GM12878 (cell line): ENCODE data around the gene ETV6. TPM values are rescaled to one million over a fixed set of nuclear protein-coding genes. Genes with fewer than 3 reads are reported as not detected.

Experiments used
- ASH2L ChIP-seq: fragments of 300-600, 200-600 bp; sonication (generic); IDR thresholded peaks from 2 replicates; pipeline ENCODE4 v1.6.1; 2017; ENCODE audit warnings: low read depth, mild to moderate bottlenecking, borderline replicate concordance
- BRCA1 ChIP-seq: IDR thresholded peaks from 2 replicates; pipeline ENCODE4 v1.6.1; 2011; ENCODE audit warnings: low read depth, low read length, improper control_type of control experiment
- CBFB ChIP-seq: IDR thresholded peaks from 2 replicates; pipeline ENCODE4 v1.6.1; 2016; ENCODE audit warnings: antibody characterized with exemption, low read depth
- IKZF2 ChIP-seq, 2 experiments: fragments of 450-650 bp; IDR thresholded peaks; 2 replicates each; pipeline ENCODE4 v1.6.1; 2017; ENCODE audit warnings: mild to moderate bottlenecking in 2 of 2, moderate library complexity in 2 of 2
- KAT2A ChIP-seq: conservative IDR thresholded peaks from 2 replicates; pipeline ENCODE4 v1.6.1; 2011; ENCODE audit warnings: low read depth, low read length; ENCODE audit not compliant: control insufficient read depth
- KLF5 ChIP-seq: fragments of 450-650 bp; IDR thresholded peaks from 2 replicates; pipeline ENCODE4 v1.6.1; 2014; ENCODE audit warnings: mild to moderate bottlenecking; ENCODE audit not compliant: partially characterized antibody
- LARP7 ChIP-seq: fragments of 450-650 bp; IDR thresholded peaks from 2 replicates; pipeline ENCODE4 v1.6.1; 2017; ENCODE audit warnings: mild to moderate bottlenecking
- MTA3 ChIP-seq: IDR thresholded peaks from 2 replicates; pipeline ENCODE4 v1.6.1; 2012; ENCODE audit warnings: low read length, inconsistent platforms, borderline replicate concordance
- NFXL1 ChIP-seq: fragments of 450-650 bp; IDR thresholded peaks from 2 replicates; pipeline ENCODE4 v1.6.1; 2017; ENCODE audit warnings: antibody characterized with exemption, mild to moderate bottlenecking, borderline replicate concordance
- NR2F1 ChIP-seq: fragments of 450-650 bp; conservative IDR thresholded peaks from 2 replicates; pipeline ENCODE4 v1.6.1; 2017; ENCODE audit warnings: mild to moderate bottlenecking
- NRF1 ChIP-seq: conservative IDR thresholded peaks from 2 replicates; pipeline ENCODE4 v1.6.1; 2011; ENCODE audit warnings: mild to moderate bottlenecking, low read depth, low read length, improper control_type of control experiment
- PAX5 ChIP-seq: IDR thresholded peaks from 2 replicates; pipeline ENCODE4 v1.6.1; 2011; ENCODE audit warnings: low read depth, low read length, borderline replicate concordance
- POLR2AphosphoS5 ChIP-seq: IDR thresholded peaks from 2 replicates; pipeline ENCODE4 v1.6.1; 2011; ENCODE audit warnings: mild to moderate bottlenecking, low read length, inconsistent platforms
- SPI1 ChIP-seq: IDR thresholded peaks from 2 replicates; pipeline ENCODE4 v1.6.1; 2011; ENCODE audit warnings: low read depth, mild to moderate bottlenecking, low read length, moderate library complexity, borderline replicate concordance; ENCODE audit not compliant: insufficient read depth
- STAT1 ChIP-seq: fragments of 450-650 bp; conservative IDR thresholded peaks from 2 replicates; pipeline ENCODE4 v1.6.1; 2014; ENCODE audit warnings: antibody characterized with exemption, mild to moderate bottlenecking
- STAT3 ChIP-seq: IDR thresholded peaks from 2 replicates; pipeline ENCODE4 v1.6.1; 2011; ENCODE audit warnings: low read depth, low read length, improper control_type of control experiment
- SUPT20H ChIP-seq: IDR thresholded peaks from 2 replicates; pipeline ENCODE4 v1.6.1; 2011; ENCODE audit warnings: low read depth, mild to moderate bottlenecking, low read length, moderate library complexity, borderline replicate concordance; ENCODE audit not compliant: control insufficient read depth
- TCF7 ChIP-seq: IDR thresholded peaks from 2 replicates; pipeline ENCODE4 v1.6.1; 2014; ENCODE audit warnings: antibody characterized with exemption, borderline replicate concordance
- polyA plus RNA-seq, 11 experiments: library from polyadenylated mRNA; depleted of rRNA in 4 of 11; unstranded in 6 of 11; stranded (reverse) in 5 of 11; fragments of >200 nt; fragmentation: Nextera tagmentation in 4 of 11; fragmentation: Illumina TruSeq in 1 of 11; extraction: Ambion mirVana in 4 of 11; extraction: Trizol in 1 of 11; gene quantifications; 1 replicate in 1 of 11; 2 replicates in 10 of 11; pipeline versions ENCODE4 v1.2.1 to v1.2.3, GENCODE V29; 2011 to 2016; ENCODE audit warnings: inconsistent platforms in 2 of 11, missing spikeins in 2 of 11, low read depth in 1 of 11
- total RNA-seq, 4 experiments: library from RNA; depleted of rRNA in 3 of 4; stranded (reverse); fragments of >200 nt in 3 of 4; fragmentation: Illumina TruSeq in 1 of 4; extraction: Trizol in 1 of 4; gene quantifications; 2 replicates each; pipeline versions ENCODE4 v1.2.1 to v1.2.3, GENCODE V29; 2013 to 2021
- TF ChIP-seq, protein P1 (sequence below): IDR thresholded peaks from 2 replicates; pipeline ENCODE4 v1.6.1; 2012; ENCODE audit warnings: mild to moderate bottlenecking, low read depth, low read length
- TF ChIP-seq, protein P2 (sequence below): fragments of 150-350 bp; IDR thresholded peaks from 2 replicates; pipeline ENCODE4 v1.6.1; 2014; ENCODE audit warnings: mild to moderate bottlenecking, low read depth, low read length
- TF ChIP-seq, protein P3 (sequence below): IDR thresholded peaks from 2 replicates; pipeline ENCODE4 v1.6.1; 2011; ENCODE audit warnings: borderline replicate concordance, low read depth, mild to moderate bottlenecking, moderate library complexity, low read length; ENCODE audit not compliant: insufficient read depth, poor library complexity, severe bottlenecking
- TF ChIP-seq, protein P4 (sequence below): fragments of 450-650 bp; IDR thresholded peaks from 2 replicates; pipeline ENCODE4 v1.6.1; 2017; ENCODE audit warnings: borderline replicate concordance

ETV6 gene
- total and polyA plus RNA-seq, 10 of the 15 experiments (the other 5 are each of a cell fraction or from before 2014, with no cell fraction given), result 6.6 to 74.8 (median 24.6) TPM

GRCh38 chr12:11649413-11650285, at the start of gene ETV6 (continued):
- no peak for TF ChIP-seq SUPT20H
- peak; percentile 86 for TF ChIP-seq SPI1
- TF ChIP-seq, protein P1, sequence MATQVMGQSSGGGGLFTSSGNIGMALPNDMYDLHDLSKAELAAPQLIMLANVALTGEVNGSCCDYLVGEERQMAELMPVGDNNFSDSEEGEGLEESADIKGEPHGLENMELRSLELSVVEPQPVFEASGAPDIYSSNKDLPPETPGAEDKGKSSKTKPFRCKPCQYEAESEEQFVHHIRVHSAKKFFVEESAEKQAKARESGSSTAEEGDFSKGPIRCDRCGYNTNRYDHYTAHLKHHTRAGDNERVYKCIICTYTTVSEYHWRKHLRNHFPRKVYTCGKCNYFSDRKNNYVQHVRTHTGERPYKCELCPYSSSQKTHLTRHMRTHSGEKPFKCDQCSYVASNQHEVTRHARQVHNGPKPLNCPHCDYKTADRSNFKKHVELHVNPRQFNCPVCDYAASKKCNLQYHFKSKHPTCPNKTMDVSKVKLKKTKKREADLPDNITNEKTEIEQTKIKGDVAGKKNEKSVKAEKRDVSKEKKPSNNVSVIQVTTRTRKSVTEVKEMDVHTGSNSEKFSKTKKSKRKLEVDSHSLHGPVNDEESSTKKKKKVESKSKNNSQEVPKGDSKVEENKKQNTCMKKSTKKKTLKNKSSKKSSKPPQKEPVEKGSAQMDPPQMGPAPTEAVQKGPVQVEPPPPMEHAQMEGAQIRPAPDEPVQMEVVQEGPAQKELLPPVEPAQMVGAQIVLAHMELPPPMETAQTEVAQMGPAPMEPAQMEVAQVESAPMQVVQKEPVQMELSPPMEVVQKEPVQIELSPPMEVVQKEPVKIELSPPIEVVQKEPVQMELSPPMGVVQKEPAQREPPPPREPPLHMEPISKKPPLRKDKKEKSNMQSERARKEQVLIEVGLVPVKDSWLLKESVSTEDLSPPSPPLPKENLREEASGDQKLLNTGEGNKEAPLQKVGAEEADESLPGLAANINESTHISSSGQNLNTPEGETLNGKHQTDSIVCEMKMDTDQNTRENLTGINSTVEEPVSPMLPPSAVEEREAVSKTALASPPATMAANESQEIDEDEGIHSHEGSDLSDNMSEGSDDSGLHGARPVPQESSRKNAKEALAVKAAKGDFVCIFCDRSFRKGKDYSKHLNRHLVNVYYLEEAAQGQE, result no peak
- TF ChIP-seq KLF5, result no peak
- TF ChIP-seq NFXL1, result no peak
- TF ChIP-seq NR2F1, result peak; percentile 14; the same call in 1 of the 2 replicates
- TF ChIP-seq BRCA1, result no peak
- 0 out of 2 replicates have a peak, but pooled peaks have one; percentile 10 for TF ChIP-seq MTA3
- TF ChIP-seq, protein P2, sequence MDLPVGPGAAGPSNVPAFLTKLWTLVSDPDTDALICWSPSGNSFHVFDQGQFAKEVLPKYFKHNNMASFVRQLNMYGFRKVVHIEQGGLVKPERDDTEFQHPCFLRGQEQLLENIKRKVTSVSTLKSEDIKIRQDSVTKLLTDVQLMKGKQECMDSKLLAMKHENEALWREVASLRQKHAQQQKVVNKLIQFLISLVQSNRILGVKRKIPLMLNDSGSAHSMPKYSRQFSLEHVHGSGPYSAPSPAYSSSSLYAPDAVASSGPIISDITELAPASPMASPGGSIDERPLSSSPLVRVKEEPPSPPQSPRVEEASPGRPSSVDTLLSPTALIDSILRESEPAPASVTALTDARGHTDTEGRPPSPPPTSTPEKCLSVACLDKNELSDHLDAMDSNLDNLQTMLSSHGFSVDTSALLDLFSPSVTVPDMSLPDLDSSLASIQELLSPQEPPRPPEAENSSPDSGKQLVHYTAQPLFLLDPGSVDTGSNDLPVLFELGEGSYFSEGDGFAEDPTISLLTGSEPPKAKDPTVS, result no peak
- TF ChIP-seq ASH2L, result no peak
- TF ChIP-seq PAX5, result 0 out of 2 replicates have a peak, but pooled peaks have one; percentile 32
- TF ChIP-seq CBFB, result no peak
- TF ChIP-seq, protein P3, sequence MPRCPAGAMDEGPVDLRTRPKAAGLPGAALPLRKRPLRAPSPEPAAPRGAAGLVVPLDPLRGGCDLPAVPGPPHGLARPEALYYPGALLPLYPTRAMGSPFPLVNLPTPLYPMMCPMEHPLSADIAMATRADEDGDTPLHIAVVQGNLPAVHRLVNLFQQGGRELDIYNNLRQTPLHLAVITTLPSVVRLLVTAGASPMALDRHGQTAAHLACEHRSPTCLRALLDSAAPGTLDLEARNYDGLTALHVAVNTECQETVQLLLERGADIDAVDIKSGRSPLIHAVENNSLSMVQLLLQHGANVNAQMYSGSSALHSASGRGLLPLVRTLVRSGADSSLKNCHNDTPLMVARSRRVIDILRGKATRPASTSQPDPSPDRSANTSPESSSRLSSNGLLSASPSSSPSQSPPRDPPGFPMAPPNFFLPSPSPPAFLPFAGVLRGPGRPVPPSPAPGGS, result no peak
- 0 out of 4 replicates have a peak, but pooled peaks of 1 of the 2 experiments have one; percentile 20 for TF ChIP-seq IKZF2 (IDR thresholded peaks at IDR 0.05)
- TF ChIP-seq STAT1, result no peak
- TF ChIP-seq TCF7, result no peak
- peak; percentile 72; the same call in 1 of the 2 replicates for TF ChIP-seq LARP7
- no peak for TF ChIP-seq KAT2A
- peak; percentile 78 for TF ChIP-seq POLR2AphosphoS5
- TF ChIP-seq, protein P4, sequence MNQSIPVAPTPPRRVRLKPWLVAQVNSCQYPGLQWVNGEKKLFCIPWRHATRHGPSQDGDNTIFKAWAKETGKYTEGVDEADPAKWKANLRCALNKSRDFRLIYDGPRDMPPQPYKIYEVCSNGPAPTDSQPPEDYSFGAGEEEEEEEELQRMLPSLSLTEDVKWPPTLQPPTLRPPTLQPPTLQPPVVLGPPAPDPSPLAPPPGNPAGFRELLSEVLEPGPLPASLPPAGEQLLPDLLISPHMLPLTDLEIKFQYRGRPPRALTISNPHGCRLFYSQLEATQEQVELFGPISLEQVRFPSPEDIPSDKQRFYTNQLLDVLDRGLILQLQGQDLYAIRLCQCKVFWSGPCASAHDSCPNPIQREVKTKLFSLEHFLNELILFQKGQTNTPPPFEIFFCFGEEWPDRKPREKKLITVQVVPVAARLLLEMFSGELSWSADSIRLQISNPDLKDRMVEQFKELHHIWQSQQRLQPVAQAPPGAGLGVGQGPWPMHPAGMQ, result no peak
- no peak for TF ChIP-seq NRF1
- peak; percentile 99 for TF ChIP-seq STAT3
